Measurements from ENCODE around the gene KCNAB3.
A peak's percentile ranks its signal among the peaks of the same experiment; 100 is the strongest.
"Not testable (repeated sequence)": the region's sequence is repeated elsewhere in the genome, so short reads cannot be mapped to it uniquely, and the experiment has no call there.

Gene KCNAB3

GRCh38 chr17:7967751-7968150 lies 38.1 kb upstream of the KCNAB3 start:
- no peak for DNase-seq (ENCODE audit: low spot score)
- TF ChIP-seq, protein P1, sequence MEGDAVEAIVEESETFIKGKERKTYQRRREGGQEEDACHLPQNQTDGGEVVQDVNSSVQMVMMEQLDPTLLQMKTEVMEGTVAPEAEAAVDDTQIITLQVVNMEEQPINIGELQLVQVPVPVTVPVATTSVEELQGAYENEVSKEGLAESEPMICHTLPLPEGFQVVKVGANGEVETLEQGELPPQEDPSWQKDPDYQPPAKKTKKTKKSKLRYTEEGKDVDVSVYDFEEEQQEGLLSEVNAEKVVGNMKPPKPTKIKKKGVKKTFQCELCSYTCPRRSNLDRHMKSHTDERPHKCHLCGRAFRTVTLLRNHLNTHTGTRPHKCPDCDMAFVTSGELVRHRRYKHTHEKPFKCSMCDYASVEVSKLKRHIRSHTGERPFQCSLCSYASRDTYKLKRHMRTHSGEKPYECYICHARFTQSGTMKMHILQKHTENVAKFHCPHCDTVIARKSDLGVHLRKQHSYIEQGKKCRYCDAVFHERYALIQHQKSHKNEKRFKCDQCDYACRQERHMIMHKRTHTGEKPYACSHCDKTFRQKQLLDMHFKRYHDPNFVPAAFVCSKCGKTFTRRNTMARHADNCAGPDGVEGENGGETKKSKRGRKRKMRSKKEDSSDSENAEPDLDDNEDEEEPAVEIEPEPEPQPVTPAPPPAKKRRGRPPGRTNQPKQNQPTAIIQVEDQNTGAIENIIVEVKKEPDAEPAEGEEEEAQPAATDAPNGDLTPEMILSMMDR (IDR thresholded peaks at IDR 0.05; ENCODE audit: extremely low read depth, missing control alignments), result no peak

GRCh38 chr17:7961421-7961820 lies 31.8 kb upstream of the KCNAB3 start:
- no peak for DNase-seq (ENCODE audit: low spot score)
- TF ChIP-seq, protein P1 (IDR thresholded peaks at IDR 0.05; ENCODE audit: extremely low read depth, missing control alignments), result no peak

DNA sequence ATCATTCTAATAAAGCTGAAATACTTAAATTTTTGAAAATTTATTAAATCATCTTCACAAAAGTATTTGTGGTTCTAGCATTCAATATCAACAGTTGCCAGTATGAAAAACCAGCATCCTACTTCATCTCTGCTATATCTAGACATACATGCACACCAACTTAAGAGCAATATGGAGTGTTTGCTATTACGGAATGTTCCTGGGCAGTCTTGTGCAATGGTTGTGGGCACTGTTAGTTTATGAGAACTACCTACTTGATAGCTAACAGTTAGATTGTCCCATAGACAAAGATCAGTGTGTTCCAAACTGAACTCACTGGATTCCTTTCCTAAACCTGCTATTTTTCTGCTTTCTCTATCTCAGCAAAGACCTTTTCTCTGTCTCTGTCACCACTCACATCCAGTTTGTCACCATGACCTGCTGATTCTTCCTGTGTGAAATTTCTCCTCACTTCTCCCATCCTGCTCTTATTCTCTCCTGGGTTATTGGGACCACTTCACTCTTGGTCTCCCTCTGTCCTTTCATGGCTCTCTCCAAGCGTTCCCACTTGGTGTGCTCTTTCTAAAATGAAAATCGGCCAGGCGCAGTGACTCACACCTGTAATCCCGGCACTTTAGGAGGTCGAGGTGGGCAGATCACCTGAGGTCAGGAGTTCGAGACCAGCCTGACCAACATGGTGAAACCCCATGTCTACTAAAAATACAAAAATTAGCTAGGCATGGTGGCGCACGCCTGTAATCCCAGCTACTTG lies 30.0 kb upstream of the KCNAB3 start:
- DNase-seq (ENCODE audit: low spot score), result no peak
- TF ChIP-seq, protein P1 (IDR thresholded peaks at IDR 0.05; ENCODE audit: extremely low read depth, missing control alignments), result no peak

DNA sequence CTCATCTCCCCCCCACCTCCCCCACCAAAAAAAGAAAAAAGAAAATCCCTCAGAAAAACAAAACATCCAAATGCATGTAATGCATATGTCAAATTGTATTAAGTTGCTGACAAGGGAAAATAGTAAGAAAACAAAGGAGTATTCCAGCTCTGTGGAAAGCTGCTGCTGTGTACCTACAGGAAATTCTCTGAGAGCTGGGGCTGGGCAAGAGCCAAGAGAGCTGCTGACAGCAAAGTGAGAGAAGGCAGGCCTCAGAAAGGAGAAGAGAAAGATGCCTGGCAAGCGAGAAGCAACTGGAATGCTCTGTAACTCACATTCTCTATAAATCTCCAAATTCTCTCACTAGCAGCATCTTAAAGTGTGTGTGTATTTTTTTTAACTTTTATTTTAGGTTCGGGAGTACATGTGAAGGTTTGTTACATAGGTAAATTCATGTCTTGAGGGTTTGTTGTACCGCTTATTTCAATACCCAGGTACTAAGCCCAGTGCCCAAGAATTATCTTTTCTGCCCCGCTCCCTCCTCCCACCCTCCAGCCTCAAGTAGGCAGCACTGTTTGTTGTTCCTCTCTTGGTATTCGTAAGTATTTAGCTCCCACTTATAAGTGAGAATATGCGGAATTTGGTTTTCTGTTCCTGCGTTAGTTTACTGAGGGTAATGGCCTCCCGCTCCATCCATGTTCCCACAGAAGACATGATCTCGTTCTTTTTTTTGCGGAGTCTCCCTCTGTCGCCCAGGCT lies 26.7 kb upstream of the KCNAB3 start:
- no peak for DNase-seq (ENCODE audit: low spot score)
- TF ChIP-seq, protein P1 (IDR thresholded peaks at IDR 0.05; ENCODE audit: extremely low read depth, missing control alignments), result no peak

DNA sequence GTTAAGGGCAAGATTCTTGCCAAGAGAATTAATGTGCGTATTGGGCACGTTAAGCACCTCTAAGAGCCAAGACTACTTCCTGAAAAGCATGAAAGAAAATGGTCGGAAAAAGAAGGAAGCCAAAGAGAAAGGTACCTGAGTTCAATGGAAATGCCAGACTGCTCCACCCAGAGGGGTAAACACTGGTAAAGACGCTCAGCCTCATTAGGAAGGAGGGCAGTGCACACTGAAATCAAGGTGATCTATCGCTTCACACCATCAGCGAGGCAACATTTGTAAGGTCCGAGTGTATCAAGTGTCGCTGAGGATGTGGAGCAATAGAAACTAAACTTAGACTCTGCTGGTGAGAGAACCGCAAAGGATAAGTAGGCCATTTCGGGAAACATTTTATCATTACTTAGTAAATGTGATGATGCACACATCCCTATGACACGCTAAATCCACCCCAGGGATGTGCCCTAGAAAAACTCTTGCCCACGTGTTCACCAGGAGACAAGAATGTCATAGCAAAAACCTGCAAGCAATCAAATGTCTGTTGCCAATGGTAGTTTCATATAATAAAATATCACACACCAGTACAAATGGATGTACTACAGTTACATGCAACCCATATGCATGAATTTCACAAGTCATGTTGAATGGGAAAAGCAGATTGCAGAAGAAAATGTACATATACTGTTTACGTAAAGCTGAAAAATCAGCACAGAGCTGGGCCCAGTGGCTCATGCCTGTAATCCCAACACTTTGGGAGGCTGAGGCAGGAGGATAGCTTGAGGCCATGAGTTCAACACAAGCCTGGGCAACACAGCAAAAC lies 26.0 kb upstream of the KCNAB3 start:
- no peak for DNase-seq (ENCODE audit: low spot score)

DNA sequence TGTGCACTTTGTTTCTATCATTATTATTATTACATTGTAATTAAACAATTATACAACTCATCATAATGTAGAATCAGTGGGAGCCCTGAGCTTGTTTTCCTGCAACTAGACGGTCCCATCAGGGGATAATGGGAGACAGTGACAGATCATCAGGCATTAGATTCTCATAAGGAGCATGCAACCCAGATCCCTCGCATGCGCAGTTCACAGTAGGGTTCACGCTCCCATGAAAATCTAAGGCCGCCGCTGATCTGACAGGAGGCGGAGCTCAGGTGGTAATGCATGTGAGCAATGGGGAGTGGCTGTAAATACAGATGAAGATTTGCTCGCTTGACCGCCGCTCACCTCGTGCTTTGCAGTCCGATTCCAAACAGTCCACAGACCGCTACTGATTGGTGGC lies 23.6 kb upstream of the KCNAB3 start:
- not testable (repeated sequence) for DNase-seq (ENCODE audit: low spot score)

More for the DNA sequence above, 26.0 kb upstream of the KCNAB3 start:
- TF ChIP-seq, protein P1 (IDR thresholded peaks at IDR 0.05; ENCODE audit: extremely low read depth, missing control alignments), result no peak

DNA sequence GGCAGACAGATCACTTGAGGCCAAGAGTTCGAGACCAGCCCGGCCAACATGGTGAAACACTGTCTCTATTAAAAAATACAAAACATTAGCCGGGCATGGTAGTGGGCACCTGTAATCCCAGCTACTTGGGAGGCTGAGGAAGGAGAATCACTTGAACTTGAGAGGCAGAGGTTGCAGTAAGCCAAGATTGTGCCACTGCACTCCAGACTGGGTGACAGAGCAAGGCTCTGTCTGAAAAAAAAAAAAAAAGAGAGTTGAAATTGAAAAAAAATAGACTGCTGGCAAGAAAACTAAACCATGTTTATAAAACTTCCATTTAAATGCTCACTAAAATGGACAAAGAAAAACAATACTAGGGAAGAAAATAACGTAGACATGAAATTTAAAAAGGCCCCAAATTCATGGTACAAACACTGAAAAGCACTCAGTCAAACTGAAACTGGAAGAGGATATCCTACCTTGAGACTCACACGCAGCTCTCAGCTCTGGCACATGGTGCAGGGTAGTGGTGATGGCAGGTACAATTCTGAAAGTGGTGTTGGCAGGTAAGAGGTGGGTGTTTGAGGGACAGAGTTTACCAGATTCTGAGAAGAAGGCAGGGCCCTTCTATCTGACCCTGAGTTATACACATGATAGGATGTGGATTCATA lies 21.6 kb upstream of the KCNAB3 start:
- peak; percentile 67 for DNase-seq (ENCODE audit: low spot score)
- TF ChIP-seq, protein P1 (IDR thresholded peaks at IDR 0.05; ENCODE audit: extremely low read depth, missing control alignments), result no peak

Measured in GM20000 (cell line).